Endothelial cell (in vitro differentiated cells): ENCODE measurements around the gene STX10. TPM values are rescaled to one million over a fixed set of nuclear protein-coding genes. Genes with fewer than 3 reads are reported as not detected.

Experiments
- DNase-seq: peaks from one replicate; pipeline ENCODE4 v3.0.0; 2021; ENCODE audit warnings: low spot score
- H3K27ac Mint-ChIP-seq: one replicate; pipeline ENCODE4 v1.8.0; 2021; ENCODE audit warnings: mixed read lengths, inconsistent platforms; ENCODE audit not compliant: unreplicated experiment
- H3K27me3 Mint-ChIP-seq: one replicate; pipeline ENCODE4 v1.8.0; 2021; ENCODE audit warnings: mild to moderate bottlenecking, moderate library complexity, mixed read lengths, inconsistent platforms; ENCODE audit not compliant: unreplicated experiment
- H3K36me3 Mint-ChIP-seq: one replicate; pipeline ENCODE4 v1.8.0; 2021; ENCODE audit warnings: mild to moderate bottlenecking, low read depth, mixed read lengths, inconsistent platforms; ENCODE audit not compliant: unreplicated experiment
- H3K4me1 Mint-ChIP-seq: one replicate; pipeline ENCODE4 v1.8.0; 2021; ENCODE audit warnings: mild to moderate bottlenecking, mixed read lengths, inconsistent platforms; ENCODE audit not compliant: unreplicated experiment
- H3K4me3 Mint-ChIP-seq: one replicate; pipeline ENCODE4 v1.8.0; 2021; ENCODE audit warnings: mild to moderate bottlenecking, mixed read lengths, inconsistent platforms; ENCODE audit not compliant: unreplicated experiment
- H3K9me3 Mint-ChIP-seq: one replicate; pipeline ENCODE4 v1.8.0; 2021; ENCODE audit warnings: mixed read lengths, inconsistent platforms; ENCODE audit not compliant: unreplicated experiment
- CTCF ChIP-seq: fragments of 200-600 bp; sonication (generic); IDR thresholded peaks from one replicate; pipeline ENCODE4 v1.5.0; 2021; ENCODE audit warnings: antibody characterized with exemption; ENCODE audit not compliant: unreplicated experiment
- total RNA-seq: library from RNA; stranded (reverse); fragmentation: NEBNext Ultra II Directional; extraction: Animal tissue kit (Norgen Biotek cat#: 25700); gene quantifications from one replicate; pipeline ENCODE4 v1.2.1, GENCODE V29; 2021; ENCODE audit not compliant: unreplicated experiment

STX10 gene
- total RNA-seq, 1 donor from 2014 or later = 31.8 TPM

DNA sequence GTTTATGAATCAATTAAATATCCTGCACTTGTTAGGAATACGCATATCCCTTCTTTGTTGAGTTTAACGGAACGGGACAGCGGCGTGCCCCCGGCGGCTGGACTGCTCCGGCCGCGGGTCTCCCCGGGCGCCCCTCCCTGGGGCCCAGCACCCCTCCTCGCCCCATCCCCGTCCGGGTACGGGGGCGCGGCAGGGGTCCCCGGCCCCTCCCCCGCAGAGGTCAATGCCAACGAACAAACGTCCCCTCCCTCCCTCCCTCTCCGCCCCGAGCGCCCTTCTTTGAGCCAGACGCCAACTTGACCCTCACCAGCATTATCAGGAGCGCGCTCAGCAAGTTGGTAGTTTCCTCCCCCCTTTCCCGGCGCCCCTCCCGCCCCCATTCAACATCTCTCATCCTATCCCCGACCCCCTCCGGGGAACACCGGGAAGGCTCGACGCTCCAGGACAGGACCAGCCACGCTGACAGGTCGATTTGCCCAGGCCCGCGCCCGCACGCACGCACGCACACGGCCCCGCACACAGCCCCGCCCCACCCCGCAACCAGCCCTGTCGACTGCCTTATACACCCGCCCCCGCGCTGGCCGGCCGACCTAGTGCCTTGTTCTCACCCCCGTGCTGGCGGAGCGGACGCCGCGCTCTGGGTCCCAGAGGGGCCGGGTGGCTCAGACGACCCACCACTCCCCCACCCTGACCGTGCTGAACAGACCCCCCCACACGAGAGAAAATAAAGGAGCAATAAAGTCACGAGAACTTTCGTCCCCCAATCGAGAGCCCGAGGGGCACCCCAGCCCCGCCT, 52.5 kb downstream of the STX10 start:
- DNase-seq = peak; percentile 47
- no peak overlapping the region for H3K27ac Mint-ChIP-seq
- no peaks in the 10 kb centered on the region for H3K9me3 Mint-ChIP-seq
- peaks cover 26% of the 10 kb centered on the region for H3K4me1 Mint-ChIP-seq
- peak overlapping the region; percentile 82 for H3K4me3 Mint-ChIP-seq
- H3K36me3 Mint-ChIP-seq = peaks cover 14% of the 10 kb centered on the region
- peaks cover 13% of the 10 kb centered on the region for H3K27me3 Mint-ChIP-seq
- no peak for TF ChIP-seq CTCF

GRCh38 chr19:13097033-13097462, 53.1 kb downstream of the STX10 start:
- peak overlapping the region; percentile 65 for H3K27ac Mint-ChIP-seq
- peaks cover 24% of the 10 kb centered on the region for H3K4me1 Mint-ChIP-seq
- H3K36me3 Mint-ChIP-seq = peaks cover 14% of the 10 kb centered on the region
- no peak for TF ChIP-seq CTCF
- peaks cover 13% of the 10 kb centered on the region for H3K27me3 Mint-ChIP-seq
- H3K9me3 Mint-ChIP-seq = no peaks in the 10 kb centered on the region
- peak overlapping the region; percentile 83 for H3K4me3 Mint-ChIP-seq
- DNase-seq = no peak

- peak; percentile 34 for TF ChIP-seq CTCF
- H3K4me1 Mint-ChIP-seq = peaks cover 19% of the 10 kb centered on the region
- peaks cover 10% of the 10 kb centered on the region for H3K27me3 Mint-ChIP-seq
- H3K4me3 Mint-ChIP-seq = peak overlapping the region; percentile 86
- H3K9me3 Mint-ChIP-seq = no peaks in the 10 kb centered on the region
- peak; percentile 75 for DNase-seq
- peak overlapping the region; percentile 55 for H3K27ac Mint-ChIP-seq
- H3K36me3 Mint-ChIP-seq = peaks cover 9% of the 10 kb centered on the region
Measured at GRCh38 chr19:13095934-13096927, 53.9 kb downstream of the STX10 start.

DNA sequence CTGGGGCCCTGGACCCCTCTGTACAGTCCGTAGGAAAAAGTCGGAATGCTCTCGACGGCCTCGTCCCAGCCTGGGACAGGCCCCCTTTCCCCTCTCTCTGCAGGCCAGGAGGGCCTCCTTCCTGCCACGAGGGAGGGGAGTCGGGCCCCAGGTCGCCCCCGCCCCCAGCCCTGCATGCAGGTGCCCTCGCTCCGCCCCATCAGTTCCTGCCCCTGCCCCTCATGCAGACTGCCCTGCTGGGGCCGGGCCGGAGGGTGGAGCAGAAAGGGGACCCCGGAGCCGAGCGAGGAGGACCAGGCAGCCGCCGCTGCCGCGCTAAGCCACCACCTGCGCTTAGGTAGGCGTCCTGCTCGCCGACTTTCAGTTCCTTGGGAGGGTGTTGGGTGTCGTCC, 54.8 kb downstream of the STX10 start:
- TF ChIP-seq CTCF = no peak
- H3K4me3 Mint-ChIP-seq = peak overlapping the region; percentile 86
- H3K27me3 Mint-ChIP-seq = peaks cover 10% of the 10 kb centered on the region
- H3K9me3 Mint-ChIP-seq = no peaks in the 10 kb centered on the region
- peaks cover 18% of the 10 kb centered on the region for H3K4me1 Mint-ChIP-seq
- DNase-seq = no peak
- peaks cover 9% of the 10 kb centered on the region for H3K36me3 Mint-ChIP-seq
- H3K27ac Mint-ChIP-seq = no peak overlapping the region
